CD4-positive, alpha-beta T cell (primary cell): Measurements from ENCODE around the gene AOAH. TPM values are rescaled to one million over a fixed set of nuclear protein-coding genes. Genes with fewer than 3 reads are reported as not detected.

Experiments used
- ATAC-seq: fragments of 200-7000 bp; cut with Tn5 transposase; one replicate; pipeline ENCODE4 v1.10.0; 2022; ENCODE audit warnings: mild to moderate bottlenecking; ENCODE audit not compliant: poor library complexity
- CTCF ChIA-PET: fragments of 350-600 bp; sonication (Branson Sonifier 250); formaldehyde crosslinking; loops from one replicate; lab custom pipeline; 2021; ENCODE audit warnings: antibody characterized with exemption, inconsistent platforms; lab: Charles Lee
- POLR2A ChIA-PET: fragments of 350-600 bp; sonication (Branson Sonifier 250); formaldehyde crosslinking; loops from one replicate; lab custom pipeline; 2021; ENCODE audit warnings: antibody characterized with exemption, inconsistent platforms; lab: Charles Lee
- DNase-seq, 14 experiments: peaks; one replicate each; pipeline ENCODE4 v3.0.0-alpha.2; 2013 to 2020; ENCODE audit warnings: mixed read lengths in 2 of 14
- H3K27ac ChIP-seq, 2 donors: one replicate each; pipeline versions ENCODE4 v1.5.1 to v1.7.0; 2013; ENCODE audit warnings: low read length in 2 of 2, low read depth in 1 of 2, mild to moderate bottlenecking in 1 of 2
- H3K27me3 ChIP-seq, 2 experiments: 1 replicate in 1 of 2; 2 replicates in 1 of 2; pipeline versions ENCODE4 v1.6.1 to v1.7.0; 2013; ENCODE audit warnings: low read length in 2 of 2, control low read depth in 1 of 2, mild to moderate bottlenecking in 1 of 2, moderate library complexity in 1 of 2; ENCODE audit not compliant: insufficient read depth in 2 of 2, control insufficient read depth in 1 of 2
- H3K36me3 ChIP-seq: one replicate; pipeline ENCODE4 v1.6.1; 2013; ENCODE audit warnings: low read length, control low read depth; ENCODE audit not compliant: insufficient read depth
- H3K4me1 ChIP-seq: one replicate; pipeline ENCODE4 v1.6.1; 2013; ENCODE audit warnings: low read length, control low read depth; ENCODE audit not compliant: insufficient read depth
- H3K4me3 ChIP-seq: one replicate; pipeline ENCODE4 v1.5.1; 2013; ENCODE audit warnings: mild to moderate bottlenecking, low read length, moderate library complexity
- H3K9me3 ChIP-seq, 2 experiments: 1 replicate in 1 of 2; 2 replicates in 1 of 2; pipeline versions ENCODE4 v1.6.1 to v1.7.0; 2013; ENCODE audit warnings: low read length in 2 of 2, mild to moderate bottlenecking in 2 of 2, control low read depth in 1 of 2, moderate library complexity in 1 of 2; ENCODE audit not compliant: control insufficient read depth in 1 of 2, insufficient read depth in 1 of 2
- H3K27ac Mint-ChIP-seq: one replicate; pipeline ENCODE4 v1.8.0; 2020; ENCODE audit warnings: mixed read lengths
- H3K27me3 Mint-ChIP-seq: one replicate; pipeline ENCODE4 v1.8.0; 2021; ENCODE audit warnings: mixed read lengths
- H3K36me3 Mint-ChIP-seq: one replicate; pipeline ENCODE4 v1.8.0; 2021; ENCODE audit warnings: low read depth, mixed read lengths
- H3K4me1 Mint-ChIP-seq: one replicate; pipeline ENCODE4 v1.8.0; 2021; ENCODE audit warnings: low read depth, mixed read lengths
- H3K4me3 Mint-ChIP-seq: one replicate; pipeline ENCODE4 v1.8.0; 2020; ENCODE audit warnings: mild to moderate bottlenecking, mixed read lengths
- H3K9me3 Mint-ChIP-seq: one replicate; pipeline ENCODE4 v1.8.0; 2020; ENCODE audit warnings: mixed read lengths
- CTCF ChIP-seq: fragments of 200-600 bp; IDR thresholded peaks from one replicate; pipeline ENCODE4 v1.8.0; 2022; ENCODE audit warnings: antibody characterized with exemption, mild to moderate bottlenecking
- intact Hi-C, 2 experiments: fragments of 100-400 bp; cut with DNase I in 1 of 2; cut with micrococcal nuclease in 1 of 2; formaldehyde crosslinking; loops; one replicate each; pipeline versions ENCODE4 v1.15.1 to v1.9.0; 2023 to 2025; cut with DNase I, micrococcal nuclease
- total RNA-seq, 174 experiments: library from RNA in 2 of 174; stranded (reverse) in 2 of 174; gene quantifications; one replicate each; pipeline ENCODE4 v1.2.3 and lab custom pipeline; 2021 to 2026

The AOAH gene
- total RNA-seq, 2 experiments from 2014 or later: 27.5 to 30.3 TPM

- no peaks in the 10 kb centered on the region for H3K4me1 ChIP-seq
- ChIA-PET CTCF (no interaction called here), POLR2A (no interaction called here)
- Mint-ChIP-seq H3K27ac (no peak overlapping the region), H3K27me3 (no peaks in the 10 kb centered on the region), H3K4me3 (no peak overlapping the region), H3K36me3 (peaks cover 40% of the 10 kb centered on the region), H3K9me3 (no peaks in the 10 kb centered on the region), H3K4me1 (no peaks in the 10 kb centered on the region)
- H3K27me3 ChIP-seq: no peaks in the 10 kb centered on the region
- no peaks in the 10 kb centered on the region for H3K36me3 ChIP-seq
- no peak overlapping the region for H3K27ac ChIP-seq
- H3K9me3 ChIP-seq: no peaks in the 10 kb centered on the region
- intact Hi-C loops: no loop called here
- TF ChIP-seq CTCF: no peak
- ATAC-seq (no peak), DNase-seq (no peak)
- H3K4me3 ChIP-seq: no peak overlapping the region
Measured at GRCh38 chr7:36535866-36536664, 188.2 kb downstream of the AOAH start.

GRCh38 chr7:36533717-36534116 is 190.6 kb downstream of the AOAH start:
- ATAC-seq: no peak
- intact Hi-C loops: no loop called here
- Histone ChIP-seq H3K4me3 (no peak overlapping the region), H3K27me3 (no peaks in the 10 kb centered on the region), H3K4me1 (no peaks in the 10 kb centered on the region), H3K27ac (no peak overlapping the region), H3K36me3 (no peaks in the 10 kb centered on the region), H3K9me3 (no peaks in the 10 kb centered on the region)
- Mint-ChIP-seq H3K27ac (no peak overlapping the region), H3K27me3 (no peaks in the 10 kb centered on the region), H3K4me3 (no peak overlapping the region), H3K9me3 (no peaks in the 10 kb centered on the region), H3K36me3 (peaks cover 27% of the 10 kb centered on the region), H3K4me1 (no peaks in the 10 kb centered on the region)
- ChIA-PET CTCF (no interaction called here), POLR2A (no interaction called here)
- TF ChIP-seq CTCF: no peak
- no peak for DNase-seq

GRCh38 chr7:36532981-36533499 is 191.3 kb downstream of the AOAH start:
- CTCF ChIA-PET: no interaction called here

More at GRCh38 chr7:36532981-36533499, 191.3 kb downstream of the AOAH start:
- no peaks in the 10 kb centered on the region for H3K27me3 Mint-ChIP-seq
- no peaks in the 10 kb centered on the region for H3K27me3 ChIP-seq
- ATAC-seq: no peak
- POLR2A ChIA-PET: interaction anchor here (0.6 kb wide), 1 partner anchor 166 kb away, joined by 3 read pairs; a partner anchor contains a TSS
- no peaks in the 10 kb centered on the region for H3K9me3 ChIP-seq
- no peak for TF ChIP-seq CTCF
- no peak overlapping the region for H3K4me3 ChIP-seq
- H3K27ac Mint-ChIP-seq: no peak overlapping the region
- H3K27ac ChIP-seq: no peak overlapping the region
- no peaks in the 10 kb centered on the region for H3K4me1 ChIP-seq
- peaks cover 23% of the 10 kb centered on the region for H3K36me3 Mint-ChIP-seq
- no peak for DNase-seq
- intact Hi-C loops: no loop called here
- H3K9me3 Mint-ChIP-seq: no peaks in the 10 kb centered on the region
- no peaks in the 10 kb centered on the region for H3K36me3 ChIP-seq
- H3K4me1 Mint-ChIP-seq: no peaks in the 10 kb centered on the region
- H3K4me3 Mint-ChIP-seq: no peak overlapping the region
